ENCODE measurements around the gene BSCL2. TPM values are rescaled to one million over a fixed set of nuclear protein-coding genes. Genes with fewer than 3 reads are reported as not detected.

The BSCL2 gene
- total and polyA plus RNA-seq, 2 donors (not counting 1 experiment from before 2014, with no cell fraction given) = 38.5 to 56.3 TPM

GRCh38 chr11:62721994-62722393, 14.8 kb upstream of the BSCL2 start:
- no peak overlapping the region for H3K27ac ChIP-seq (ENCODE audit: low read length in 2 of 2)
- H3K4me3 ChIP-seq (ENCODE audit: control extremely low read depth in 1 of 5, extremely low read depth in 1 of 5, insufficient read depth in 1 of 5, low read depth in 2 of 5, low read length in 4 of 5) = no peak overlapping the region
- peaks cover 27 to 29% of the 10 kb centered on the region in 2 donors for H3K4me1 ChIP-seq (ENCODE audit: control insufficient read depth in 2 of 2, insufficient read depth in 2 of 2, low read length in 2 of 2)
- peaks cover 7 to 73% of the 10 kb centered on the region in 2 experiments for H3K36me3 ChIP-seq (replicated peaks in 1 of 2; ENCODE audit: control extremely low read depth in 1 of 2, control insufficient read depth in 1 of 2, extremely low read depth in 1 of 2, insufficient read depth in 2 of 2, low read length in 1 of 2)
- no CpG with 5 or more reads among the region's 7 CpGs for WGBS (ENCODE audit: insufficient coverage)
- H3K79me2 ChIP-seq (ENCODE audit: control insufficient read depth, insufficient read depth, low read length) = peaks cover 97% of the 10 kb centered on the region
- TF ChIP-seq EZH2 (IDR thresholded peaks at IDR 0.05; ENCODE audit: borderline replicate concordance, insufficient read depth, low read depth, low read length, poor library complexity, severe bottlenecking) = no peak
- TF ChIP-seq, protein P1, sequence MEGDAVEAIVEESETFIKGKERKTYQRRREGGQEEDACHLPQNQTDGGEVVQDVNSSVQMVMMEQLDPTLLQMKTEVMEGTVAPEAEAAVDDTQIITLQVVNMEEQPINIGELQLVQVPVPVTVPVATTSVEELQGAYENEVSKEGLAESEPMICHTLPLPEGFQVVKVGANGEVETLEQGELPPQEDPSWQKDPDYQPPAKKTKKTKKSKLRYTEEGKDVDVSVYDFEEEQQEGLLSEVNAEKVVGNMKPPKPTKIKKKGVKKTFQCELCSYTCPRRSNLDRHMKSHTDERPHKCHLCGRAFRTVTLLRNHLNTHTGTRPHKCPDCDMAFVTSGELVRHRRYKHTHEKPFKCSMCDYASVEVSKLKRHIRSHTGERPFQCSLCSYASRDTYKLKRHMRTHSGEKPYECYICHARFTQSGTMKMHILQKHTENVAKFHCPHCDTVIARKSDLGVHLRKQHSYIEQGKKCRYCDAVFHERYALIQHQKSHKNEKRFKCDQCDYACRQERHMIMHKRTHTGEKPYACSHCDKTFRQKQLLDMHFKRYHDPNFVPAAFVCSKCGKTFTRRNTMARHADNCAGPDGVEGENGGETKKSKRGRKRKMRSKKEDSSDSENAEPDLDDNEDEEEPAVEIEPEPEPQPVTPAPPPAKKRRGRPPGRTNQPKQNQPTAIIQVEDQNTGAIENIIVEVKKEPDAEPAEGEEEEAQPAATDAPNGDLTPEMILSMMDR (IDR thresholded peaks at IDR 0.05) = no peak
- H4K20me1 ChIP-seq (ENCODE audit: control insufficient read depth, insufficient read depth, low read length, poor library complexity, severe bottlenecking) = peaks cover 54% of the 10 kb centered on the region
- no peak overlapping the region for H2AFZ ChIP-seq (ENCODE audit: insufficient read depth, low read depth, low read length, poor library complexity, severe bottlenecking)
- ChIA-PET POLR2A (no interaction called here), CTCF (no interaction called here)
- no peaks in the 10 kb centered on the region for H3K27me3 ChIP-seq (replicated peaks in 1 of 4; ENCODE audit: control extremely low read depth in 1 of 4, control insufficient read depth in 3 of 4, insufficient read depth in 4 of 4, low read length in 3 of 4)
- no peak overlapping the region for H3K27ac Mint-ChIP-seq
- ATAC-seq (ENCODE audit: low read depth) (no peak), DNase-seq (no peak)
- H3K9me3 Mint-ChIP-seq (ENCODE audit: insufficient read depth) = no peaks in the 10 kb centered on the region
- no peaks in the 10 kb centered on the region for H3K27me3 Mint-ChIP-seq
- intact Hi-C loops (cut with micrococcal nuclease) = no loop called here
- H3K4me3 Mint-ChIP-seq = no peak overlapping the region
- H3K9me3 ChIP-seq (ENCODE audit: control extremely low read depth in 1 of 3, control insufficient read depth in 2 of 3, insufficient read depth in 1 of 3, low read length in 2 of 3) = no peaks in the 10 kb centered on the region
- H3K4me1 Mint-ChIP-seq = peaks cover 45% of the 10 kb centered on the region
- no peak overlapping the region for H3K4me2 ChIP-seq (replicated peaks; ENCODE audit: low read depth, low read length, poor library complexity, severe bottlenecking)
- no peak overlapping the region for H3K9ac ChIP-seq (ENCODE audit: low read length)

- peaks cover 36% of the 10 kb centered on the region for H4K20me1 ChIP-seq (ENCODE audit: control insufficient read depth, insufficient read depth, low read length, poor library complexity, severe bottlenecking)
- ATAC-seq (ENCODE audit: low read depth) (no peak), DNase-seq (no peak)
- H3K4me1 Mint-ChIP-seq = peaks cover 27% of the 10 kb centered on the region
- H3K27ac Mint-ChIP-seq = no peak overlapping the region
- H3K27me3 Mint-ChIP-seq = no peaks in the 10 kb centered on the region
- H3K27ac ChIP-seq (ENCODE audit: low read length in 2 of 2) = no peak overlapping the region
- ChIA-PET POLR2A (interaction anchor here (0.6 kb wide), 1 partner anchor 154 kb away, joined by 4 read pairs; no protein-coding TSS in a partner anchor), CTCF (interaction anchor here (0.9 kb wide), 1 partner anchor 120 kb away, joined by 3 read pairs; no protein-coding TSS in a partner anchor)
- TF ChIP-seq, protein P1 (IDR thresholded peaks at IDR 0.05) = no peak
- no peak for TF ChIP-seq EZH2 (IDR thresholded peaks at IDR 0.05; ENCODE audit: borderline replicate concordance, insufficient read depth, low read depth, low read length, poor library complexity, severe bottlenecking)
- peaks cover 89% of the 10 kb centered on the region for H3K79me2 ChIP-seq (ENCODE audit: control insufficient read depth, insufficient read depth, low read length)
- peaks cover 8 to 11% of the 10 kb centered on the region in 2 donors for H3K4me1 ChIP-seq (ENCODE audit: control insufficient read depth in 2 of 2, insufficient read depth in 2 of 2, low read length in 2 of 2)
- no peak overlapping the region for H3K4me3 Mint-ChIP-seq
- no peak overlapping the region for H3K4me3 ChIP-seq (ENCODE audit: control extremely low read depth in 1 of 5, extremely low read depth in 1 of 5, insufficient read depth in 1 of 5, low read depth in 2 of 5, low read length in 4 of 5)
- WGBS (ENCODE audit: insufficient coverage) = 100% methylated on average over 1 of the region's 2 CpGs
- no peak overlapping the region for H2AFZ ChIP-seq (ENCODE audit: insufficient read depth, low read depth, low read length, poor library complexity, severe bottlenecking)
- intact Hi-C loops (cut with micrococcal nuclease) = no loop called here
- no peak overlapping the region for H3K9ac ChIP-seq (ENCODE audit: low read length)
- no peaks in the 10 kb centered on the region for H3K9me3 ChIP-seq (ENCODE audit: control extremely low read depth in 1 of 3, control insufficient read depth in 2 of 3, insufficient read depth in 1 of 3, low read length in 2 of 3)
- no peak overlapping the region for H3K4me2 ChIP-seq (replicated peaks; ENCODE audit: low read depth, low read length, poor library complexity, severe bottlenecking)
- no peaks in the 10 kb centered on the region for H3K9me3 Mint-ChIP-seq (ENCODE audit: insufficient read depth)
- H3K36me3 ChIP-seq (replicated peaks in 1 of 2; ENCODE audit: control extremely low read depth in 1 of 2, control insufficient read depth in 1 of 2, extremely low read depth in 1 of 2, insufficient read depth in 2 of 2, low read length in 1 of 2) = peaks cover 9 to 97% of the 10 kb centered on the region in 2 experiments
- H3K27me3 ChIP-seq (replicated peaks in 1 of 4; ENCODE audit: control extremely low read depth in 1 of 4, control insufficient read depth in 3 of 4, insufficient read depth in 4 of 4, low read length in 3 of 4) = no peaks in the 10 kb centered on the region
These were observed 12.2 kb upstream of the BSCL2 start for GRCh38 chr11:62719302-62719978.
